HEK293 (cell line): ENCODE data around the gene SKAP1.

ENCODE experiments used
- CTCF ChIA-PET: fragments of 350-600 bp; formaldehyde crosslinking; extraction: SDS; loops from one replicate; lab custom pipeline; 2021; ENCODE audit warnings: antibody characterized with exemption; lab: Yijun Ruan, JAX
- POLR2A ChIA-PET: fragments of 300-600 bp; formaldehyde crosslinking; extraction: SDS; loops from one replicate; lab custom pipeline; 2020; ENCODE audit warnings: antibody characterized with exemption, inconsistent platforms; lab: Yijun Ruan, JAX
- H3K27ac ChIP-seq: fragments of 200-500 bp; sonication (Bioruptor generic); 2 replicates; pipeline ENCODE4 v1.5.1; 2014; ENCODE audit warnings: low read depth, low read length, control low read depth, inconsistent platforms; ENCODE audit errors: extremely low read depth
- H3K36me3 ChIP-seq, 2 experiments: fragments of 200-500 bp in 1 of 2; sonication (Bioruptor generic) in 1 of 2; 1 replicate in 1 of 2; 2 replicates in 1 of 2; pipeline ENCODE4 v1.5.1; 2014 to 2017; ENCODE audit warnings: inconsistent platforms in 2 of 2, low read length in 2 of 2; ENCODE audit not compliant: control insufficient read depth in 2 of 2, insufficient read depth in 1 of 2
- H3K4me1 ChIP-seq: fragments of 200-500 bp; sonication (Bioruptor generic); 2 replicates; pipeline ENCODE4 v1.5.1; 2014; ENCODE audit warnings: mild to moderate bottlenecking, low read length, inconsistent platforms; ENCODE audit not compliant: control insufficient read depth, insufficient read depth
- H3K4me3 ChIP-seq: 2 replicates; pipeline ENCODE4 v1.5.1; 2011; ENCODE audit warnings: low read depth, mild to moderate bottlenecking, control low read depth, low read length, moderate library complexity
- H3K9me3 ChIP-seq: fragments of 200-500 bp; sonication (Bioruptor generic); 2 replicates; pipeline ENCODE4 v1.5.1; 2014; ENCODE audit warnings: low read depth, low read length, inconsistent platforms; ENCODE audit not compliant: control insufficient read depth, insufficient read depth
- BCL11A ChIP-seq: fragments of 450-650 bp; formaldehyde crosslinking; IDR thresholded peaks from 2 replicates; pipeline ENCODE4 v1.5.1; 2016; ENCODE audit warnings: low read depth, missing biosample characterization, missing genetic modification characterization
- FEZF1 ChIP-seq: fragments of 450-650 bp; formaldehyde crosslinking; IDR thresholded peaks from 2 replicates; pipeline ENCODE4 v1.5.1; 2016; ENCODE audit warnings: missing biosample characterization, missing genetic modification characterization
- KLF7 ChIP-seq: fragments of 450-650 bp; formaldehyde crosslinking; IDR thresholded peaks from 2 replicates; pipeline ENCODE4 v1.5.1; 2016; ENCODE audit warnings: missing biosample characterization, missing genetic modification characterization, borderline replicate concordance
- ZBTB17 ChIP-seq: fragments of 450-650 bp; formaldehyde crosslinking; IDR thresholded peaks from 2 replicates; pipeline ENCODE4 v1.5.1; 2016; ENCODE audit warnings: missing biosample characterization, missing genetic modification characterization
- ZBTB20 ChIP-seq: fragments of 450-650 bp; formaldehyde crosslinking; IDR thresholded peaks from 2 replicates; pipeline ENCODE4 v1.5.1; 2016; ENCODE audit warnings: missing biosample characterization, missing genetic modification characterization
- ZFHX2 ChIP-seq: fragments of 450-650 bp; formaldehyde crosslinking; conservative IDR thresholded peaks from 2 replicates; pipeline ENCODE4 v1.5.1; 2016; ENCODE audit warnings: missing biosample characterization, missing genetic modification characterization
- ZFP69B ChIP-seq: fragments of 450-650 bp; formaldehyde crosslinking; IDR thresholded peaks from 2 replicates; pipeline ENCODE4 v1.5.1; 2016; ENCODE audit warnings: missing biosample characterization, missing genetic modification characterization
- ZNF169 ChIP-seq: fragments of 450-650 bp; formaldehyde crosslinking; IDR thresholded peaks from 2 replicates; pipeline ENCODE4 v1.5.1; 2016; ENCODE audit warnings: missing biosample characterization, missing genetic modification characterization
- ZNF292 ChIP-seq: fragments of 450-650 bp; formaldehyde crosslinking; IDR thresholded peaks from 2 replicates; pipeline ENCODE4 v1.5.1; 2016; ENCODE audit warnings: low read depth, missing biosample characterization, missing genetic modification characterization, borderline replicate concordance
- ZNF335 ChIP-seq: fragments of 450-650 bp; formaldehyde crosslinking; conservative IDR thresholded peaks from 2 replicates; pipeline ENCODE4 v1.5.1; 2016; ENCODE audit warnings: missing biosample characterization, missing genetic modification characterization
- ZNF521 ChIP-seq: fragments of 450-650 bp; formaldehyde crosslinking; IDR thresholded peaks from 2 replicates; pipeline ENCODE4 v1.5.1; 2017; ENCODE audit warnings: missing biosample characterization, mild to moderate bottlenecking, missing genetic modification characterization
- ZNF530 ChIP-seq: fragments of 450-650 bp; formaldehyde crosslinking; IDR thresholded peaks from 2 replicates; pipeline ENCODE4 v1.5.1; 2016; ENCODE audit warnings: low read depth, missing biosample characterization, missing genetic modification characterization
- ZNF544 ChIP-seq: fragments of 450-650 bp; formaldehyde crosslinking; IDR thresholded peaks from 2 replicates; pipeline ENCODE4 v1.5.0; 2017; ENCODE audit warnings: missing biosample characterization, missing genetic modification characterization
- ZNF560 ChIP-seq: fragments of 450-650 bp; formaldehyde crosslinking; IDR thresholded peaks from 2 replicates; pipeline ENCODE4 v1.5.1; 2017; ENCODE audit warnings: missing biosample characterization, missing genetic modification characterization, borderline replicate concordance
- ZNF623 ChIP-seq: fragments of 450-650 bp; formaldehyde crosslinking; IDR thresholded peaks from 2 replicates; pipeline ENCODE4 v1.5.1; 2016; ENCODE audit warnings: missing biosample characterization, missing genetic modification characterization
- ZNF670 ChIP-seq: fragments of 450-650 bp; formaldehyde crosslinking; IDR thresholded peaks from 2 replicates; pipeline ENCODE4 v1.5.1; 2016; ENCODE audit warnings: missing biosample characterization, missing genetic modification characterization, low read depth
- ZNF785 ChIP-seq: fragments of 450-650 bp; formaldehyde crosslinking; IDR thresholded peaks from 2 replicates; pipeline ENCODE4 v1.5.1; 2016; ENCODE audit warnings: missing biosample characterization, missing genetic modification characterization
- ZNF791 ChIP-seq: fragments of 450-650 bp; formaldehyde crosslinking; IDR thresholded peaks from 2 replicates; pipeline ENCODE4 v1.5.1; 2016; ENCODE audit warnings: missing biosample characterization, missing genetic modification characterization
- ZNF837 ChIP-seq: fragments of 450-650 bp; formaldehyde crosslinking; IDR thresholded peaks from 2 replicates; pipeline ENCODE4 v1.5.1; 2016; ENCODE audit warnings: missing biosample characterization, missing genetic modification characterization
- TF ChIP-seq, protein P1 (sequence below): fragments of 450-650 bp; formaldehyde crosslinking; IDR thresholded peaks from 2 replicates; pipeline ENCODE4 v1.5.1; 2017; ENCODE audit warnings: missing biosample characterization, missing genetic modification characterization
- TF ChIP-seq, protein P2 (sequence below): fragments of 450-650 bp; formaldehyde crosslinking; IDR thresholded peaks from 2 replicates; pipeline ENCODE4 v1.5.1; 2017; ENCODE audit warnings: missing biosample characterization, missing genetic modification characterization
- TF ChIP-seq, protein P3 (sequence below): fragments of 450-650 bp; formaldehyde crosslinking; IDR thresholded peaks from 2 replicates; pipeline ENCODE4 v1.5.1; 2016; ENCODE audit warnings: missing biosample characterization, missing genetic modification characterization
- TF ChIP-seq, protein P4 (sequence below): fragments of 450-650 bp; formaldehyde crosslinking; IDR thresholded peaks from 2 replicates; pipeline ENCODE4 v1.5.1; 2016; ENCODE audit warnings: missing biosample characterization, missing genetic modification characterization, borderline replicate concordance
- TF ChIP-seq, protein P5 (sequence below): fragments of 450-650 bp; formaldehyde crosslinking; IDR thresholded peaks from 2 replicates; pipeline ENCODE4 v1.5.1; 2016; ENCODE audit warnings: missing biosample characterization, missing genetic modification characterization
- TF ChIP-seq, protein P6 (sequence below): fragments of 450-650 bp; formaldehyde crosslinking; IDR thresholded peaks from 2 replicates; pipeline ENCODE4 v1.5.1; 2016; ENCODE audit warnings: missing biosample characterization, missing genetic modification characterization, low read depth

SKAP1 gene

DNA sequence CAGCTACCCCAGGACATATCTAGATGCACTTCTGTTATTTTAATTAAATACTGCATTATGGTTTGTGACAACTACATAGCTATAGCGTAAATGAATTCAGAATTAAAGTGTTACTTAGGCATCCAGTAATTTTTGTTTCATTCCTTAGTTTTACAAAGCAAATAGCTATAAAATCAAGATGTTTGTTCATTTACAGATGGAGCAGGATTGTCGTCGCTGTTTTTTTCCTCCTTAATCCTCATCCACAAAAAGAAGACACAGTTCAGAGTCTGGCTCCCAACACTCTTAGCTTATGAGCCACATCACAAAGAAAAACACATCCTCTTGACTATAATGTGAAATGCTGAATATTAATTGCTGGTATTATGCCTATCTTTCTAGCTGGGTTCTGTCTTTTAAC is 278.8 kb downstream of the SKAP1 start:
- TF ChIP-seq ZFHX2 (tag by site-specific recombination) (no peak), ZNF335 (tag by site-specific recombination) (no peak), ZNF670 (tag by site-specific recombination) (no peak), ZNF544 (no peak), KLF7 (no peak), ZNF292 (tag by site-specific recombination) (no peak), BCL11A (no peak), ZFP69B (no peak), ZNF623 (tag by site-specific recombination) (0 out of 2 replicates have a peak, but pooled peaks have one; percentile 27), ZBTB20 (tag by site-specific recombination) (no peak), ZNF837 (tag by site-specific recombination) (no peak), FEZF1 (tag by site-specific recombination) (no peak), ZNF521 (tag by site-specific recombination) (no peak)
- TF ChIP-seq, protein P1, sequence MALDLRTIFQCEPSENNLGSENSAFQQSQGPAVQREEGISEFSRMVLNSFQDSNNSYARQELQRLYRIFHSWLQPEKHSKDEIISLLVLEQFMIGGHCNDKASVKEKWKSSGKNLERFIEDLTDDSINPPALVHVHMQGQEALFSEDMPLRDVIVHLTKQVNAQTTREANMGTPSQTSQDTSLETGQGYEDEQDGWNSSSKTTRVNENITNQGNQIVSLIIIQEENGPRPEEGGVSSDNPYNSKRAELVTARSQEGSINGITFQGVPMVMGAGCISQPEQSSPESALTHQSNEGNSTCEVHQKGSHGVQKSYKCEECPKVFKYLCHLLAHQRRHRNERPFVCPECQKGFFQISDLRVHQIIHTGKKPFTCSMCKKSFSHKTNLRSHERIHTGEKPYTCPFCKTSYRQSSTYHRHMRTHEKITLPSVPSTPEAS (tag by site-specific recombination) = no peak
- TF ChIP-seq, protein P2, sequence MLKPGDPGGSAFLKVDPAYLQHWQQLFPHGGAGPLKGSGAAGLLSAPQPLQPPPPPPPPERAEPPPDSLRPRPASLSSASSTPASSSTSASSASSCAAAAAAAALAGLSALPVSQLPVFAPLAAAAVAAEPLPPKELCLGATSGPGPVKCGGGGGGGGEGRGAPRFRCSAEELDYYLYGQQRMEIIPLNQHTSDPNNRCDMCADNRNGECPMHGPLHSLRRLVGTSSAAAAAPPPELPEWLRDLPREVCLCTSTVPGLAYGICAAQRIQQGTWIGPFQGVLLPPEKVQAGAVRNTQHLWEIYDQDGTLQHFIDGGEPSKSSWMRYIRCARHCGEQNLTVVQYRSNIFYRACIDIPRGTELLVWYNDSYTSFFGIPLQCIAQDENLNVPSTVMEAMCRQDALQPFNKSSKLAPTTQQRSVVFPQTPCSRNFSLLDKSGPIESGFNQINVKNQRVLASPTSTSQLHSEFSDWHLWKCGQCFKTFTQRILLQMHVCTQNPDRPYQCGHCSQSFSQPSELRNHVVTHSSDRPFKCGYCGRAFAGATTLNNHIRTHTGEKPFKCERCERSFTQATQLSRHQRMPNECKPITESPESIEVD (tag by site-specific recombination) = peak; percentile 30; the same call in 1 of the 2 replicates
- TF ChIP-seq, protein P3, sequence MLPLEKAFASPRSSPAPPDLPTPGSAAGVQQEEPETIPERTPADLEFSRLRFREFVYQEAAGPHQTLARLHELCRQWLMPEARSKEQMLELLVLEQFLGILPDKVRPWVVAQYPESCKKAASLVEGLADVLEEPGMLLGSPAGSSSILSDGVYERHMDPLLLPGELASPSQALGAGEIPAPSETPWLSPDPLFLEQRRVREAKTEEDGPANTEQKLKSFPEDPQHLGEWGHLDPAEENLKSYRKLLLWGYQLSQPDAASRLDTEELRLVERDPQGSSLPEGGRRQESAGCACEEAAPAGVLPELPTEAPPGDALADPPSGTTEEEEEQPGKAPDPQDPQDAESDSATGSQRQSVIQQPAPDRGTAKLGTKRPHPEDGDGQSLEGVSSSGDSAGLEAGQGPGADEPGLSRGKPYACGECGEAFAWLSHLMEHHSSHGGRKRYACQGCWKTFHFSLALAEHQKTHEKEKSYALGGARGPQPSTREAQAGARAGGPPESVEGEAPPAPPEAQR = no peak
- TF ChIP-seq, protein P4, sequence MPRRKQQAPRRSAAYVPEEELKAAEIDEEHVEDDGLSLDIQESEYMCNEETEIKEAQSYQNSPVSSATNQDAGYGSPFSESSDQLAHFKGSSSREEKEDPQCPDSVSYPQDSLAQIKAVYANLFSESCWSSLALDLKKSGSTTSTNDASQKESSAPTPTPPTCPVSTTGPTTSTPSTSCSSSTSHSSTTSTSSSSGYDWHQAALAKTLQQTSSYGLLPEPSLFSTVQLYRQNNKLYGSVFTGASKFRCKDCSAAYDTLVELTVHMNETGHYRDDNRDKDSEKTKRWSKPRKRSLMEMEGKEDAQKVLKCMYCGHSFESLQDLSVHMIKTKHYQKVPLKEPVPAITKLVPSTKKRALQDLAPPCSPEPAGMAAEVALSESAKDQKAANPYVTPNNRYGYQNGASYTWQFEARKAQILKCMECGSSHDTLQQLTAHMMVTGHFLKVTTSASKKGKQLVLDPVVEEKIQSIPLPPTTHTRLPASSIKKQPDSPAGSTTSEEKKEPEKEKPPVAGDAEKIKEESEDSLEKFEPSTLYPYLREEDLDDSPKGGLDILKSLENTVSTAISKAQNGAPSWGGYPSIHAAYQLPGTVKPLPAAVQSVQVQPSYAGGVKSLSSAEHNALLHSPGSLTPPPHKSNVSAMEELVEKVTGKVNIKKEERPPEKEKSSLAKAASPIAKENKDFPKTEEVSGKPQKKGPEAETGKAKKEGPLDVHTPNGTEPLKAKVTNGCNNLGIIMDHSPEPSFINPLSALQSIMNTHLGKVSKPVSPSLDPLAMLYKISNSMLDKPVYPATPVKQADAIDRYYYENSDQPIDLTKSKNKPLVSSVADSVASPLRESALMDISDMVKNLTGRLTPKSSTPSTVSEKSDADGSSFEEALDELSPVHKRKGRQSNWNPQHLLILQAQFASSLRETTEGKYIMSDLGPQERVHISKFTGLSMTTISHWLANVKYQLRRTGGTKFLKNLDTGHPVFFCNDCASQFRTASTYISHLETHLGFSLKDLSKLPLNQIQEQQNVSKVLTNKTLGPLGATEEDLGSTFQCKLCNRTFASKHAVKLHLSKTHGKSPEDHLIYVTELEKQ = no peak
- Histone ChIP-seq H3K36me3 (no peaks in the 10 kb centered on the region), H3K9me3 (no peaks in the 10 kb centered on the region), H3K4me3 (no peak overlapping the region), H3K4me1 (peaks cover 23% of the 10 kb centered on the region), H3K27ac (no peak overlapping the region)
- ChIA-PET CTCF (interaction anchor here (0.6 to 2.3 kb wide), 9 partner anchors 16 to 728 kb away, joined by 3 to 9 read pairs (median 4); no protein-coding TSS in a partner anchor), POLR2A (interaction anchor here (0.7 kb wide), 1 partner anchor 13 kb away, joined by 3 read pairs; no protein-coding TSS in a partner anchor)

DNA sequence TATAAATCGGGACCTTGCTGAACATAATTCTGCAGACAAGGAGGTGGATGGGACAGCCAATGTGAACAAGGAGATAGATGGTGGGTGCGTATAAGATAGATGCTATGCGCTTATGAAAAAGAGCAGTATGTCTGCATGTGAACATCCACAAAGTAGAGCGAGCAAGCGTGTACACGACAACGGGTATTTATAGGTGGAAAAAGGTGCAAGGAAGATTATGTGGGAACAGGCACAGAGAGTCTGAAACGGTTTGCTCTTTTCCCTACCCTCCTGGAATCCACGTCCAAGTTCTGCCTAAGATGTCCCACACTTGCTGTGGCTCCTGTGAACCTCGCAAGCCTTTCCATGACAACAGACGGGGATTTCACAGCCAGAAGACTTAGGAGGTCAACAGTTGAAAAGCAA is 279.4 kb downstream of the SKAP1 start:
- ChIA-PET POLR2A (no interaction called here), CTCF (interaction anchor here (0.6 to 2.3 kb wide), 7 partner anchors 15 to 729 kb away, joined by 3 to 9 read pairs (median 4); no protein-coding TSS in a partner anchor)
- H3K9me3 ChIP-seq = no peaks in the 10 kb centered on the region
- H3K4me1 ChIP-seq = peaks cover 23% of the 10 kb centered on the region
- H3K27ac ChIP-seq = no peak overlapping the region
- no peaks in the 10 kb centered on the region for H3K36me3 ChIP-seq
- no peak overlapping the region for H3K4me3 ChIP-seq
- TF ChIP-seq ZNF560 (tag by site-specific recombination) = no peak
- TF ChIP-seq ZNF785 (tag by site-specific recombination) = no peak
- no peak for TF ChIP-seq ZNF530 (tag by site-specific recombination)
- TF ChIP-seq, protein P5, sequence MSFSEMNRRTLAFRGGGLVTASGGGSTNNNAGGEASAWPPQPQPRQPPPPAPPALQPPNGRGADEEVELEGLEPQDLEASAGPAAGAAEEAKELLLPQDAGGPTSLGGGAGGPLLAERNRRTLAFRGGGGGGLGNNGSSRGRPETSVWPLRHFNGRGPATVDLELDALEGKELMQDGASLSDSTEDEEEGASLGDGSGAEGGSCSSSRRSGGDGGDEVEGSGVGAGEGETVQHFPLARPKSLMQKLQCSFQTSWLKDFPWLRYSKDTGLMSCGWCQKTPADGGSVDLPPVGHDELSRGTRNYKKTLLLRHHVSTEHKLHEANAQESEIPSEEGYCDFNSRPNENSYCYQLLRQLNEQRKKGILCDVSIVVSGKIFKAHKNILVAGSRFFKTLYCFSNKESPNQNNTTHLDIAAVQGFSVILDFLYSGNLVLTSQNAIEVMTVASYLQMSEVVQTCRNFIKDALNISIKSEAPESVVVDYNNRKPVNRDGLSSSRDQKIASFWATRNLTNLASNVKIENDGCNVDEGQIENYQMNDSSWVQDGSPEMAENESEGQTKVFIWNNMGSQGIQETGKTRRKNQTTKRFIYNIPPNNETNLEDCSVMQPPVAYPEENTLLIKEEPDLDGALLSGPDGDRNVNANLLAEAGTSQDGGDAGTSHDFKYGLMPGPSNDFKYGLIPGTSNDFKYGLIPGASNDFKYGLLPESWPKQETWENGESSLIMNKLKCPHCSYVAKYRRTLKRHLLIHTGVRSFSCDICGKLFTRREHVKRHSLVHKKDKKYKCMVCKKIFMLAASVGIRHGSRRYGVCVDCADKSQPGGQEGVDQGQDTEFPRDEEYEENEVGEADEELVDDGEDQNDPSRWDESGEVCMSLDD = no peak
- TF ChIP-seq ZNF791 (tag by site-specific recombination) = no peak
- peak; percentile 51 for TF ChIP-seq ZBTB17 (tag by site-specific recombination)
- TF ChIP-seq ZNF169 (tag by site-specific recombination) = no peak
- TF ChIP-seq, protein P6, sequence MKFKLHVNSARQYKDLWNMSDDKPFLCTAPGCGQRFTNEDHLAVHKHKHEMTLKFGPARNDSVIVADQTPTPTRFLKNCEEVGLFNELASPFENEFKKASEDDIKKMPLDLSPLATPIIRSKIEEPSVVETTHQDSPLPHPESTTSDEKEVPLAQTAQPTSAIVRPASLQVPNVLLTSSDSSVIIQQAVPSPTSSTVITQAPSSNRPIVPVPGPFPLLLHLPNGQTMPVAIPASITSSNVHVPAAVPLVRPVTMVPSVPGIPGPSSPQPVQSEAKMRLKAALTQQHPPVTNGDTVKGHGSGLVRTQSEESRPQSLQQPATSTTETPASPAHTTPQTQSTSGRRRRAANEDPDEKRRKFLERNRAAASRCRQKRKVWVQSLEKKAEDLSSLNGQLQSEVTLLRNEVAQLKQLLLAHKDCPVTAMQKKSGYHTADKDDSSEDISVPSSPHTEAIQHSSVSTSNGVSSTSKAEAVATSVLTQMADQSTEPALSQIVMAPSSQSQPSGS (tag by site-specific recombination) = no peak
